Fibroblast of mammary gland (primary cell): ENCODE measurements around the gene SGPP1.
"Not testable (repeated sequence)": the region's sequence is repeated elsewhere in the genome, so short reads cannot be mapped to it uniquely, and the experiment has no call there.

ENCODE experiments used
- DNase-seq: peaks from one replicate; pipeline ENCODE4 v3.0.0-alpha.2; 2010; ENCODE audit warnings: low read depth
- H3K4me3 ChIP-seq: 2 replicates; pipeline ENCODE4 v1.5.1; 2011; ENCODE audit warnings: low read depth, mild to moderate bottlenecking, low read length, moderate library complexity; ENCODE audit not compliant: control insufficient read depth
- TF ChIP-seq, protein P1 (sequence below): conservative IDR thresholded peaks from 2 replicates; pipeline ENCODE4 v1.5.1; 2011; ENCODE audit warnings: low read depth, low read length, inconsistent platforms; ENCODE audit not compliant: control insufficient read depth, insufficient read depth

The SGPP1 gene

DNA sequence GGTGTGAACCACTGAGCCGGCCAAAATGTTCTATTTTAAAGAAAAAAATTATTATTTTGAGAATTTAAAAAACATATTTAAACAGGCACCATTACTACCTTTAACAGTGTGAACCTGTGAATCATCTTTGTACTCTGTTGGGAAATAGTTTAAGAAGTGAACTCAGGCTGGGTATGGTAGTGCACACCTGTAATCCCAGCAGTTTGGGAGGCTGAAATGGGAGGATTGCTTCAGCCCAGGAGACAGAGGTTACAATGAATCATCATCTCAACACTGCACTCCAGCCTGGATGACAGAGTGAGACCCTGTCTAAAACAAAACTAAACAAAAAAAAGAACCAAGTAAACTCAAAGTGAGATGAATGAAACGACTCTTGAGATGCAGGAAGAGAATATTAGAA is 83.1 kb downstream of the SGPP1 start:
- TF ChIP-seq, protein P1, sequence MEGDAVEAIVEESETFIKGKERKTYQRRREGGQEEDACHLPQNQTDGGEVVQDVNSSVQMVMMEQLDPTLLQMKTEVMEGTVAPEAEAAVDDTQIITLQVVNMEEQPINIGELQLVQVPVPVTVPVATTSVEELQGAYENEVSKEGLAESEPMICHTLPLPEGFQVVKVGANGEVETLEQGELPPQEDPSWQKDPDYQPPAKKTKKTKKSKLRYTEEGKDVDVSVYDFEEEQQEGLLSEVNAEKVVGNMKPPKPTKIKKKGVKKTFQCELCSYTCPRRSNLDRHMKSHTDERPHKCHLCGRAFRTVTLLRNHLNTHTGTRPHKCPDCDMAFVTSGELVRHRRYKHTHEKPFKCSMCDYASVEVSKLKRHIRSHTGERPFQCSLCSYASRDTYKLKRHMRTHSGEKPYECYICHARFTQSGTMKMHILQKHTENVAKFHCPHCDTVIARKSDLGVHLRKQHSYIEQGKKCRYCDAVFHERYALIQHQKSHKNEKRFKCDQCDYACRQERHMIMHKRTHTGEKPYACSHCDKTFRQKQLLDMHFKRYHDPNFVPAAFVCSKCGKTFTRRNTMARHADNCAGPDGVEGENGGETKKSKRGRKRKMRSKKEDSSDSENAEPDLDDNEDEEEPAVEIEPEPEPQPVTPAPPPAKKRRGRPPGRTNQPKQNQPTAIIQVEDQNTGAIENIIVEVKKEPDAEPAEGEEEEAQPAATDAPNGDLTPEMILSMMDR = no peak
- no peak overlapping the region for H3K4me3 ChIP-seq
- no peak for DNase-seq

DNA sequence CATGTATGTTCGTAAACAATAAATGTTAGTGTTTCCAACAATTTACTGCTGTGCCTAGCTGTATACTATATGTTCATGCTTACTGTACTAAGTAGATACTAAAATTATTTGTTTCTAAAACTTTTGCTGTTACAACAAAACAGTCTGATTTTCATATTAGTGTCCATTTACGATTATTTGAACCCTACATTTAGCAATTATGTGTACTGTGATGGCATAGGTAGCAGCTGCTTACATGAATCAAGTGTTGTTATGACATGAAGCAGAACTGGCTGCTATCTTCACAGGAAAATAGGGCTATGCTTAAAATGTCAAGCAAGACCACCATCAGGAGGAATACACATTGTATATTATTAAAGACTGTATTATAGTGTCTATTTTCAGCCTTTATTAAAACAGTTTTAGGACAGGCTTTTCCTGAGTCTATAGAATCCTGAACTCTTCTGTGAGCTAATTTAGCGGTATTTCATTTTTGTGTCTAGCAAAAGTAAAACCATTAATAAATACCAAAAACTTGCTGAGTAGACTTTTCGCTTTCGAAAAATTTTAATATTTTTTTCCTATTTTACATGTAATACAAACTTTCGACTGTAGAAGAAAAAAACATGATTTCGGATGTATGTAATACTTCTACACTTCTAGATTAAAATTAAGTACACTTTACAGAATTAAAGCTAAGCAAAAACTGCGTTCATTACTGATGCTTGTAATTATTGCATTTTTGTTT is 85.0 kb downstream of the SGPP1 start:
- TF ChIP-seq, protein P1 = no peak
- no peak for DNase-seq
- H3K4me3 ChIP-seq = peak overlapping the region; percentile 89

DNA sequence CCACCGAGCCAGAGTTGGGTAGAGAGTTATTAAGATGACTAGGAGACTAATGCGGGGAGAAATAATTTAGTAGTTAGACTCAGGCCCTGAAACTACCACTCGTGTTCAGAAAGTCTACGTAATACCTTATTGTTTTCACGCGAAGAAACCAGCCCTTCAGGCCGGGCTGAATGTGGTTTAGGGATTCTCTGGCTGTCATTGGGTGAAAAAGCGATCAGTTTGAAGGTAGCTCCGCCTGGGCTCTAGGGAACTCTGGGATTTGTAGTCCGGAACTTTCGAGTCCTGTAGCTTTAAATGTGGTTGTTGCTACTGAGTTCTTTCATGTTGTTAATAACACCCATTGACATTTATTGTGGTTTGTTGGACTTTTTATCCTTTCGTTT is 85.6 kb downstream of the SGPP1 start:
- peak; percentile 96 for DNase-seq
- peak overlapping the region; percentile 89 for H3K4me3 ChIP-seq

DNA sequence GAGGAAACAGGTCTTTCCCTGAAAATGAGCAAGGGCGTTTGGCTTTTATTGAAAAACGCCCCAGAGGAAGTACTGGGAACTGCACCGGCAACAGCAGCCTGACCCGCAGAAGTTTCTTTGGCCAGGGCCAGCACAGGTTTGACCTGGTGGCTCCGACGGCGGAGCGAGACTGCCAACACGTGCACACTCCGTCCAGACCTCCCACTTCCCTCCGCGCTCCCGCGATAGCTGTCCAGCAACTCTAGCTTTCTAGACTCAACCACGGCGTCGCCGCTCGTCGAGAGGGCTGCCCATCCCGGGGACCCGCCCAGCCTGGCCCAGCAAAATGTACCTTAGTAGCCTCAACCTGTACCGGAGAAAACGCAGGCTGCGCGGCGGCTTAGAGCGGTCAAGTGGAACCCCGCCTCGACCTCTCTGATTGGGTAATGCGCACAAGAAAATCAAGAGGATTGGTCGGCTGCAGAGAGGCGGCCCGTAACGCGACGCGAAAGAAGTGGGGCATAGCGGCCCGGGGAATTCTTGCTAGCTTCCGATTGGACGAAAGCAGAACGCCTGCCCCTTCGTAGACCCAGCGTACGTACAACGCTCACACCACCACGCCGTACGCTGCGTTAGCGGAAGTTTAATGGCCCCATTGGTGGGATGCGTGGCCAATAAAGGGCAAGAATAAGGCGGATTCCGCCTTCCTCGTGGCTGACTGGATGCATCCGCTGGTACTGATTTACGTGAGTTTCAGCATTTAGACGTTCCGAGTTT is 86.2 kb downstream of the SGPP1 start, which contains the start of gene WDR89:
Gene WDR89, minus strand, starts transcription at position 399 of the 756 bp plus-strand sequence. CDS start 41,929 bp downstream, outside the sequence.
- peak within 1 kb of the TSS; percentile 89 for H3K4me3 ChIP-seq
- TF ChIP-seq, protein P1 = peak; percentile 72

More for the DNA sequence above, 85.6 kb downstream of the SGPP1 start:
- TF ChIP-seq, protein P1 = no peak

DNA sequence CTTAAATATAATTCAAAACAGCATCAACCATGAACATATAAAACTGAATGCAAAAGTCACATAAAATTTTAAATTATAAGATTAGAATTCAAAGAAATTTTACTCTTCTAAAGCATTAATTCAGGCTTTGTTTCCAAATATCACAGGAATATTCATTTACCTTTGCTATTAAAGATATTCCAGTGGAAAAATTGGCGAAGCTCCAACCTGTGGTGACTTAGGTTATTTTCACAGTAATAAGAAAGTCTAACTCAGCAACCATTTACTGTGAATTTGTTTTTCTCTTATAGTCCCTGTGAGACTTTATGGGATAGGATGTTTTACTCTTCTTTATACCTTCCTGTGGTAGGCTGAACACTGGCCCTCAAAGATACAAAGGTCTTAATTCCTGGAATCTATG is 89.4 kb downstream of the SGPP1 start:
- TF ChIP-seq, protein P1 = no peak
- H3K4me3 ChIP-seq = no peak overlapping the region
- no peak for DNase-seq

More for the DNA sequence above, 86.2 kb downstream of the SGPP1 start, which contains the start of gene WDR89:
- DNase-seq = peak; percentile 99

DNA sequence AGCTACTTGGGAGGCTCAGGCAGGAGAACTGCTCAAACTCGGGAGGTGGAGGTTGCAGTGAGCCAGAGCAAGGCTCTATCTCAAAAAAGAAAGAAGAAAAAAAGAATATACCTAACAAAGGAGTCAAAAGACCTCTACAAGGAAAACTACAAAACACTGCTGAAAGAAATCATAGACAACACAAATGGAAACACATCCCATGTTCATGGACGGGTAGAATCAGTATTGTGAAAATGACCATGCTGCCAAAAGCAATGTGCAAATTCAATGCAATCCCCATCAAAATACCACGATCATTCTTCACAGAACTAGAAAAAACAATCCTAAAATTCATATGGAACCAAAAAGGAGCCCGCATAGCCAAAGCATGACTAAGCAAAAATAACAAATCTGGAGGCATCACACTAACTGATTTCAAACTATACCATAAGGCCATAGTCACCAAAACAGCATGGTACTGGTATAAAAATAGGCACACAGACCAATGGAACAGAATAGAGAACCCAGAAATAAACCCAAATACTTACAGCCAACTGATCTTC is 91.7 kb downstream of the SGPP1 start:
- not testable (repeated sequence) for H3K4me3 ChIP-seq, DNase-seq
